HG02571 (cell line): ENCODE data around the gene ANKRD30A.
"Not testable (repeated sequence)": the region's sequence is repeated elsewhere in the genome, so short reads cannot be mapped to it uniquely, and the experiment has no call there.

ENCODE experiments used
- ATAC-seq: cut with Tn5 transposase; IDR thresholded peaks from one replicate; pipeline ENCODE4 v1.9.1; 2021; ENCODE audit warnings: mild to moderate bottlenecking, moderate library complexity; ENCODE audit not compliant: unreplicated experiment

Gene ANKRD30A

DNA sequence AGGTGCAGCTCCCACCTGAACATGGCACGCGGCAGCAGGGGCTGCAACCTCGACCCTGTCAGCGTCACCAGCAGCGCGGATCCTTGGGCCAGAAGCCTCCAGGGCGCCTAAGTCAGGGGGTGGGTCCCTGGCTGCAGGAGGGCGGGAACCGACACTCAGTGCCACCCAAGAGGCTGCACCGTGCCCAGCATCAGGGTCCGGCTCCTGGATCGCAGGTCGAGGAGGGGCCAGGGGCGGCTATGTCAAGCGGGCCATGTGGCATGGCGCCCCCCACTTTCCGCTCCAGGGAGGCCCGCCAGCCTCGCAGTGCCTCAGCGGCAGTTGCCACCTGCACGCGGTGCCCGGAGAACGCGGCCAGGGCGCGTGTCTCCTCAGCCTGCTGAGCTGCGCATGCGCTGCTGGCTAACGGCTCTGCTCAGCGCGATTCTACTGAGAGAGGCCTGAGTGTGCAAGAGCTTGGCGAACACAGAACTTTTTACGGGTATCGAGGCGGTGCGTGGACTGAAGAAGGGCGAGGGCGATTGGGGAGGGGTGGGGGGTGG is at the start of gene ANKRD30A:
Gene ANKRD30A (plus strand): TSS at position 408 of the 542 bp plus-strand sequence. CDS start 190 bp downstream, outside the sequence.
- no peak for ATAC-seq

GRCh38 chr10:37076083-37076482 is 49.3 kb upstream of the ANKRD30A start:
- not testable (repeated sequence) for ATAC-seq

DNA sequence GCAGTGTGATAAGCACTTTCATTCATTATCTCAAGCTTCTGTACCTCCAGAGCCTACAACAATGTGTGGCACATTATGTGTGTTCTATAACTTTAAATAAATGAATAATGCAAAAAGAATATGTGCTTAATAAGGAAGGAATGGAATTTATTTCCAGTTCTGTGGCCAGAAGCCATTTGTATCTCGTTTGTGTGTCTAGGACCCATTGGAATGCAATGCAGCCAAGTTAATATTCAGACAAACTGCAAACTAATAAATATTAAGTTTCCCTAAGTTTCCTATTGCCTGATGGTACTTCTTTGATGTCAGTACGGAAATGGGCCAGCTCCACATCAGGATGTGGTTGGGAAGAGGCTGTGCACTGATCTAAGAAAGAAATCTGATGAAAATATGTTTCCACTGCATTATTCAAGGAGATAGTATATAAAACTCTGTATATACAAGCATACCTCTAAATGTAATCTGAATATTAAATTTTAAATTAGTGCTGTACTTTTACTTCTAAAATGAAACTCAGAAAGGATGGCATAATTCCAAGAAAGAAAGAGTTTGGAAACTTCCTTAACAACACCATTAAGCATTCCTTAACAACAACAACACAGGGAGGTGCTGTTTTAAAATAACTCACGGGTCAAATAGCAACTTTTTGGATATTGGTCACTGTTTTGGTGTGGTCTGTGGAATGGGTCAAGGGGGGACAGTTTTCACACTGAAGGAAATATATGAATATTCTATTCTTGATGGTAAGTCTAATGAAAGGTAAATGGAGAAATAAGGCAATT is 29.4 kb upstream of the ANKRD30A start:
- no peak for ATAC-seq

- ATAC-seq: no peak
Observed at GRCh38 chr10:37101261-37101660, 24.1 kb upstream of the ANKRD30A start.

- ATAC-seq: no peak
Observed at GRCh38 chr10:37109000-37109399, 16.4 kb upstream of the ANKRD30A start.

DNA sequence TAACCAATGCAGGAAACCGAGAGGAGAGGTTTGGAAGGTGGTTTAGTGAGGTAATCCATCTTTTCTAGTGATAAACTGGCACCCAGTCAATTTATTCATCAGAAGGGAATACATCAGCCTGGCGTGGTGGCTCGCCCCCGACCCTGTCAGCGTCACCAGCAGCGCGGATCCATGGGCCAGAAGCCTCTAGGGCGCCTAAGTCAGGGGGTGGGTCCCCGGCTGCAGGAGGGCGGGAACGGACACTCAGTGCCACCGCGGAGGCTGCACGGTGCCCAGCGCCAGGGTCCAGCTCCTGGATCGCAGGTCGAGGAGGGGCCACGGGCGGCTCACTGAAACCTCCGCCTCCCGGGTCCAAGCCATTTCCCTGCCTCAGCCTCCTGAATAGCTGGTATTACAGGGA is 866 bp upstream of the ANKRD30A start:
- no peak for ATAC-seq

- no peak for ATAC-seq
Observed at GRCh38 chr10:37125921-37126320, 523 bp downstream of the ANKRD30A start.

- no peak for ATAC-seq
Observed at GRCh38 chr10:37146443-37146842, 21.0 kb downstream of the ANKRD30A start.

- not testable (repeated sequence) for ATAC-seq
Observed at GRCh38 chr10:37162430-37162829, 37.0 kb downstream of the ANKRD30A start.

DNA sequence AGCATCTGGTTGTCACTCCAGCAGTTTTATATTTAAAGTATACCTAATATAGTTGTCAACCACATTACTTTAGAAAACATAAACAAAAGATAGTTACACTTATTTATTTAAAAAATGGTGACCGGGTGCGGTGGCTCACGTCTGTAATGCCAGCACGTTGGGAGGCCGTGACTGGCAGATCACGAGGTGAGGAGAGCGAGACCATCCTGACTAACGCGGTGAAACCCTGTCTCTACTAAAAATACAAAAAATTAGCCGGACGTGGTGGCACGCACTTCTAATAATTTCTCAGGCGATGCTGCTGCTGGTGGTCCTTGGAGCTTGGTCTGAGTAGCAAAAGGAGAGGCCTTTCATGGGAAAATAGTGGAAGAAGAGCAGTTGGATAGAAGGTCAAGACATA is 46.5 kb downstream of the ANKRD30A start:
- ATAC-seq: not testable (repeated sequence)

GRCh38 chr10:37178296-37178695 is 52.9 kb downstream of the ANKRD30A start:
- ATAC-seq: not testable (repeated sequence)

DNA sequence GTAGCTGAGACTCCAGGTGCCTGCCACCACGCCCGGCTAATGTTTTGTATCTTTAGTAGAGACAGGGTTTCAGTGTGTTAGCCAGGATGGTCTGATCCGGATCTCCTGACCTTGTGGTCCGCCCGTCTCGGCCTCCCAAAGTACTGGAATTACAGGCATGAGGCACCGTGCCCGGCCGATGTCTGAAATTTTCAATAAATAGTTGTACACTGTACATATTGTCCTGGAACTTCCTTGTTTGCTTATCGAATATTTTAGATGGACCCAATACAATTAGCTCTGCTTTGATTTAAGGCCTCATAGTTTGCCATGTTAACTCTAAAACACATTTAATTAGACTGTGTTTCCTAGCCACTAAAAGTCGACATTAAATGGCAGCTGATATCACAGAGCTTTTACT is 57.3 kb downstream of the ANKRD30A start:
- ATAC-seq: not testable (repeated sequence)

- ATAC-seq: no peak
Observed at GRCh38 chr10:37206132-37206531, 80.7 kb downstream of the ANKRD30A start.

DNA sequence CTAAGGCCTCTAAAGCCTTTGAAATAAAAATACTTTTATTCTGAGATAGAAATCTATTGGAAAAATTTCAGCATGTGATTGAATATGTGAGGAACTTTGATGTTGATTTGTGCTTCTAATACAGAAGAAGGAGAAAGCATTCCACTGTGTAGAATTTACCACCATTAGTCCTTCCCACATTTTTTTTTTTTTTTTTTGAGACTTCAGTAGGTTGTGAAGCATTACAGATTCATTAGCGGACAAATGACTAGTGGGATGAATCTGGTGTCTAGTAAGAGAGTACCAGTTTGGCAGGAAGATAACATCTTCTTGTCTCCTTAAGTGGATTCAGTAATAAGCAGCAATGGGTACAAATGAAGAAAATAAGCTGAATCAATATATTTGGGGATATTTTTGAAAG is 95.5 kb downstream of the ANKRD30A start:
- ATAC-seq: no peak

- ATAC-seq: no peak
Observed at GRCh38 chr10:37222046-37222445, 96.6 kb downstream of the ANKRD30A start.

DNA sequence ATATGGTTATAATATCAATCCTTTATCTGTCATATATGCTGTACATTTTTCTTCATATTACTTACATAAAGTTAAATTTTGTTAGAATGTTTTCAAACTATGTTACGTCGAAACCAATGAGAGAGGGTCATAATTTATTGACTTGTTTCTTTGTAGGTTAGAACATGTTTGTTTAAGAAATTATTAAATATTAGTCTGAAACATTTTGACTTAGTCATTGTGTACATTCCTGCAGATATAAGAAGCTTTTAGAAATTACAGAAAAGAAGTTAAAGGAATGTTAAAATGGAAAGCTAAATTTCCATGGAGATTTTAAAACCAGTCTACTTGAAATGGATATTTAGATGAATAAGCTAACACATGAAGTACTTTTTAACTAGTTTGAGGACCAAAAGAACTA is 99.8 kb downstream of the ANKRD30A start:
- no peak for ATAC-seq

GRCh38 chr10:37226524-37226923 is 101.1 kb downstream of the ANKRD30A start:
- no peak for ATAC-seq

DNA sequence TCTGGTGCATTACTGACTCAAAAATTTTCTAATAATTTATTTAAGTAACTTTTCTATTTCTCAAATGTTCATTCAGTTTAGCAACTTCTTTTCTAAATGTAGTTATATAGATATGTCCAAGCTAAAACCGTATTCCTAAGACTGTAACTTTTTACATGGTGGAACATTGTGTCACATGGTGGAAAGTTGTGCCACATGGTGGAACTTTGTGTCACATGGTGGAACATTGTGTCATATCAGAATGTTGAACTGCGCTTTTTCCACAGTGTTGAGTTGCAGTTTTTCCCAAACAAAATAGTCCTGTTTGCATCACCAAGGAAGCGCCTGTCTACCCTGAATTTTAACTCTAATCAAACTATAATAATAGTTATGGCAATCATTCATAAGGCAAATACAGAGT is 109.3 kb downstream of the ANKRD30A start:
- no peak for ATAC-seq

- ATAC-seq: no peak
Observed at GRCh38 chr10:37236093-37236492, 110.7 kb downstream of the ANKRD30A start.

DNA sequence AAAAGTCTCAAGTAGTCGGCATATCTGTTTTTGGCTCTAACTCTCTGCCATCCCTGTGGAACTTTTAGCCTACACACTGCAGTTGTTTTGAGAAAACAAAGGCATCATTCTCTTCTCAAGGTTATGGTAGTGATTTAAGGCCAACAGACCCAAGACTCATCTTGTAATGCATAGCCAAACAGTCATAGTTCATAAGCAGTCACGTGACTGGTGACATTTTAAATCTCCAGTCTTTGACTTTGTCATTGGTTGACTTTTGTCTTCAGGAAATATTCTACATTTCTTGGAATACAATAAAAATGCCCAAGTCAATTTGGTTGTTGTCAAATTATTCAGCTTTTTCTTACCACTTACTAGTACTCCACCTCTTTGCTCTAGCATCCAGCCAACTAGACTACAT is 114.8 kb downstream of the ANKRD30A start:
- ATAC-seq: no peak

DNA sequence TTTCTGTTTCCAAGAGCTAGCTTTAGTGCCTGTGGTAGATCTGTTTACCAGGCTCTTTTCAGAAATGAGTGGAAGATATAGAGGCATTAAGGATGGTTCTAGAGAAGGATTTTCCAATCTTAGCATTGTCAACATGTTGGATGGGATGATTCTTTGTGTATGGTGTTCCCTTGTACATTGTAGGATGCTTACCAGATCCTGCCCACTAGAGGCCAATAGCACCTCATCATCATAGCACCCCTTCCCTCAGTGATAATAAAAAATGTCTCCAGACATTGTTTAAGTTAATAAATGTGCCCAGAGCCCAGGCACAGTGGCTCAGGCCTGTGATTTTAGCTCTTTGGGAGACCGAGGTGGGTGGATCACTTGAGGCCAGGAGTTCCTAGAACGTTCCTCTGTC is 121.2 kb downstream of the ANKRD30A start:
- ATAC-seq: no peak

DNA sequence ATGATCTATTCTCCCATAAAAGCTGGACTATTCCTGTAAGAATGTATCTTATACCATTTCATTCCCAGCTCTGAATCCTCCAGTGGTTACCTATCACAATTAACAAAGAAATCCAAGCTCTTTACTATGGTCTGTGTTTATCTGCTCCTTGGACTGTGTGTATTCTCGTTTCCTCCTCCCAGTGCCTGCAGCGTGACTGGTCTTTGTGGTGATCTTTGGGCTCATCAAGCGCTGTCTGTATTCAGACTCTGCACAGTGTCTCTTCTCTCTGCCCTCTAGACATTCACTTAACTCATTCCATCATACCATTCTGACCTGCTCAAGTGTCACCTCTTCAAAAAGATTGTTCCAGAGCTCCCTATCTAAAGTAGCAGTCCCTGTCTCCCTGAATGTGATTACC is 130.4 kb downstream of the ANKRD30A start:
- ATAC-seq: not testable (repeated sequence)

DNA sequence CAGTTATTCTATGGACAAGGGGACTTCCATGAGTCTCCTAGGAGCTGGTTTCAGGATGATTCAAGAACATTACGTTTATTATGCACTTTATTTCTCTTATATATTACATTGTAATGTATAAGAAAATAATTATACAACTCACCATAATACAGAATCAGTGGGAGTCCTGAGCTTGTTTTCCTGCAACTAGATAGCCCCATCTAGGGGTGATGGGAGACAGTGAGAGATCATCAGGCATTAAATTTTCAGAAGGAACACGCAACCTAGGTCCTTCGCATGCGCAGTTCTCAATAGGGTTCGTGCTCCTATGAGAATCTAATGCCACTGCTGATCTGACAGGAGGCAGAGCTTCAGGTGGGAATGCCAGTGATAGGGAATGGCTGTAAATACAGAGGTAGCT is 137.9 kb downstream of the ANKRD30A start:
- no peak for ATAC-seq
